ENCODE measurements around the gene CASR. TPM values are rescaled to one million over a fixed set of nuclear protein-coding genes. Genes with fewer than 3 reads are reported as not detected.

The CASR gene
- total RNA-seq, 3 donors from 2014 or later (not counting 1 experiment from before 2014, with no cell fraction given): 0.10 TPM; not detected in 2

- H3K4me1 Mint-ChIP-seq: peaks cover 0 to under 1% of the 10 kb centered on the region in 2 donors
- no peak for DNase-seq
- H3K27ac Mint-ChIP-seq: no peak overlapping the region
- no peak for ATAC-seq
- WGBS (ENCODE audit: insufficient coverage): 70% methylated on average over 3 of the region's 3 CpGs
- TF ChIP-seq CTCF (IDR thresholded peaks at IDR 0.05): no peak
- H3K36me3 Mint-ChIP-seq: no peaks in the 10 kb centered on the region
- H3K9me3 Mint-ChIP-seq: no peaks in the 10 kb centered on the region
- Histone ChIP-seq H3K4me3 (ENCODE audit: low read length) (no peak overlapping the region), H3K4me1 (ENCODE audit: control insufficient read depth, insufficient read depth, low read length) (no peaks in the 10 kb centered on the region), H3K9me3 (ENCODE audit: control insufficient read depth, insufficient read depth, low read length) (no peaks in the 10 kb centered on the region), H3K27me3 (ENCODE audit: control insufficient read depth, insufficient read depth, low read length) (peaks cover 2% of the 10 kb centered on the region), H3K36me3 (ENCODE audit: control insufficient read depth, insufficient read depth, low read length) (no peaks in the 10 kb centered on the region), H3K27ac (ENCODE audit: low read length) (no peak overlapping the region)
- H3K4me3 Mint-ChIP-seq: no peak overlapping the region
- intact Hi-C loops (cut with micrococcal nuclease): no loop called here
- H3K27me3 Mint-ChIP-seq (ENCODE audit: low read depth in 2 of 2): peaks cover 25 to 33% of the 10 kb centered on the region in 2 donors
Observed at GRCh38 chr3:122265957-122266356, 82.5 kb downstream of the CASR start.

GRCh38 chr3:122268257-122269024, 85.0 kb downstream of the CASR start:
- no peaks in the 10 kb centered on the region for H3K36me3 ChIP-seq (ENCODE audit: control insufficient read depth, insufficient read depth, low read length)
- H3K4me3 Mint-ChIP-seq: no peak overlapping the region
- peaks cover 26 to 42% of the 10 kb centered on the region in 2 donors for H3K27me3 Mint-ChIP-seq (ENCODE audit: low read depth in 2 of 2)
- H3K4me3 ChIP-seq (ENCODE audit: low read length): no peak overlapping the region
- no peaks in the 10 kb centered on the region for H3K9me3 ChIP-seq (ENCODE audit: control insufficient read depth, insufficient read depth, low read length)
- no peak for ATAC-seq
- no peaks in the 10 kb centered on the region for H3K9me3 Mint-ChIP-seq
- TF ChIP-seq CTCF (IDR thresholded peaks at IDR 0.05): no peak
- H3K36me3 Mint-ChIP-seq: no peaks in the 10 kb centered on the region
- H3K4me1 ChIP-seq (ENCODE audit: control insufficient read depth, insufficient read depth, low read length): peaks cover 3% of the 10 kb centered on the region
- H3K27me3 ChIP-seq (ENCODE audit: control insufficient read depth, insufficient read depth, low read length): peaks cover 2% of the 10 kb centered on the region
- 92% methylated on average over 1 of the region's 1 CpG for WGBS (ENCODE audit: insufficient coverage)
- intact Hi-C loops (cut with micrococcal nuclease): no loop called here
- H3K27ac Mint-ChIP-seq: no peak overlapping the region
- no peak for DNase-seq
- H3K4me1 Mint-ChIP-seq: peaks cover 13% of the 10 kb centered on the region in 2 donors
- H3K27ac ChIP-seq (ENCODE audit: low read length): no peak overlapping the region

- no peak for TF ChIP-seq CTCF (IDR thresholded peaks at IDR 0.05)
- intact Hi-C loops (cut with micrococcal nuclease): no loop called here
- peaks cover 3% of the 10 kb centered on the region for H3K4me1 ChIP-seq (ENCODE audit: control insufficient read depth, insufficient read depth, low read length)
- ATAC-seq: no peak
- Mint-ChIP-seq H3K27me3 (ENCODE audit: low read depth in 2 of 2) (peaks cover 26 to 41% of the 10 kb centered on the region in 2 donors), H3K4me3 (no peak overlapping the region), H3K9me3 (no peaks in the 10 kb centered on the region), H3K36me3 (no peaks in the 10 kb centered on the region), H3K27ac (no peak overlapping the region), H3K4me1 (peaks cover 13 to 16% of the 10 kb centered on the region in 2 donors)
- no peaks in the 10 kb centered on the region for H3K9me3 ChIP-seq (ENCODE audit: control insufficient read depth, insufficient read depth, low read length)
- 100% methylated on average over 2 of the region's 2 CpGs for WGBS (ENCODE audit: insufficient coverage)
- H3K27me3 ChIP-seq (ENCODE audit: control insufficient read depth, insufficient read depth, low read length): peaks cover 2% of the 10 kb centered on the region
- no peak for DNase-seq
- no peak overlapping the region for H3K4me3 ChIP-seq (ENCODE audit: low read length)
- no peaks in the 10 kb centered on the region for H3K36me3 ChIP-seq (ENCODE audit: control insufficient read depth, insufficient read depth, low read length)
- H3K27ac ChIP-seq (ENCODE audit: low read length): no peak overlapping the region
Observed at GRCh38 chr3:122269045-122269444, 85.6 kb downstream of the CASR start.

All from natural killer cell (primary cell).